GM12891 (cell line): ENCODE measurements around the gene OOEP.

Experiments
- PAX5 ChIP-seq: IDR thresholded peaks from 2 replicates; pipeline ENCODE4 v1.6.1; 2011; ENCODE audit warnings: low read length, moderate library complexity, mild to moderate bottlenecking; ENCODE audit not compliant: insufficient read depth, severe bottlenecking
- POLR2A ChIP-seq: IDR thresholded peaks from 2 replicates; pipeline ENCODE4 v1.6.1; 2011; ENCODE audit warnings: low read depth, low read length, control low read depth
- POLR2AphosphoS5 ChIP-seq: IDR thresholded peaks from 2 replicates; pipeline ENCODE4 v1.6.1; 2011; ENCODE audit warnings: low read depth, low read length, control low read depth
- POU2F2 ChIP-seq: IDR thresholded peaks from 2 replicates; pipeline ENCODE4 v1.6.1; 2011; ENCODE audit warnings: low read depth, mild to moderate bottlenecking, control low read depth, low read length, moderate library complexity
- SPI1 ChIP-seq: IDR thresholded peaks from 2 replicates; pipeline ENCODE4 v1.6.1; 2011; ENCODE audit warnings: low read depth, low read length, control low read depth
- TAF1 ChIP-seq: IDR thresholded peaks from 2 replicates; pipeline ENCODE4 v1.6.1; 2011; ENCODE audit warnings: low read depth, low read length, control low read depth

DNA sequence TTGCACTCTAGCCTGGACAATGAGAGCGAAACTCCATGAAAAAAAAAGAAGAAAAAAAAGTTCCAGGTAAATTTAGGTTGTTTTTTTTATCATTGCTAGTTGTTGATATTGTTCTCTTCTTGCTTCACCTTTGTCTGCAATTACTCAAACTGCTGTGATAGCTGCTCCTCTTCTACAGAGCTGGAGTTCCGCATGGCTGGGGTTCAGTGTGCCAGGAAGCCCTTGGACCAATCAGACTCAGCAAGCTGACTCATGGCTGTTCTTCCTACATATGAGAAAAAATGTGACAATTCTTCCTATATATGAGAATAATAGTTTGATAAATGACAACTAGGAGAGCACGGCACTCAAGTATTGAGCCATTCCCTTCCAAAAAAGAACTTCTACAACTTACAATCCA lies 44.0 kb downstream of the OOEP start:
- TF ChIP-seq POLR2AphosphoS5 (no peak), TAF1 (no peak), POLR2A (no peak), SPI1 (no peak), PAX5 (no peak), POU2F2 (no peak)
